Peyer's patch (tissue), 4 donors: ENCODE measurements around the gene BTBD17. TPM values are rescaled to one million over a fixed set of nuclear protein-coding genes. Genes with fewer than 3 reads are reported as not detected.

Experiments
- DNase-seq, 3 donors: peaks; one replicate each; pipeline ENCODE4 v3.0.0-alpha.2; 2017 to 2019
- H3K27ac ChIP-seq, 4 donors: fragments of 200-600 bp; sonication (generic); one replicate each; pipeline ENCODE4 v1.5.1; 2016 to 2019
- H3K27me3 ChIP-seq, 2 donors: fragments of 200-600 bp; sonication (generic); one replicate each; pipeline ENCODE4 v1.5.1; 2019
- H3K36me3 ChIP-seq, 3 donors: fragments of 200-600 bp; sonication (generic); one replicate each; pipeline ENCODE4 v1.5.1; 2016 to 2019
- H3K4me1 ChIP-seq, 4 donors: fragments of 200-600 bp; sonication (generic); one replicate each; pipeline ENCODE4 v1.5.1; 2016 to 2019
- H3K4me3 ChIP-seq, 4 donors: fragments of 200-600 bp; sonication (generic); 1 replicate in 3 of 4; 2 replicates in 1 of 4; pipeline ENCODE4 v1.5.1; 2016 to 2019; ENCODE audit warnings: mild to moderate bottlenecking in 1 of 4
- H3K9me3 ChIP-seq, 4 donors: fragments of 200-600 bp; sonication (generic); one replicate each; pipeline ENCODE4 v1.5.1; 2016 to 2019; ENCODE audit warnings: mild to moderate bottlenecking in 1 of 4
- CTCF ChIP-seq, 6 experiments: fragments of 450-650 bp in 4 of 6; fragments of 200-600 bp in 2 of 6; sonication (generic) in 1 of 6; IDR thresholded peaks; one replicate each; pipeline ENCODE4 v1.5.1; 2017 to 2019; ENCODE audit warnings: antibody characterized with exemption in 6 of 6, mild to moderate bottlenecking in 3 of 6, moderate library complexity in 1 of 6
- POLR2A ChIP-seq, 2 donors: fragments of 450-650 bp; IDR thresholded peaks; one replicate each; pipeline ENCODE4 v1.5.1; 2017; ENCODE audit warnings: antibody characterized with exemption in 2 of 2, mild to moderate bottlenecking in 2 of 2, moderate library complexity in 2 of 2
- total RNA-seq, 4 donors: library from RNA; depleted of rRNA; stranded (reverse); fragments of >200 nt; gene quantifications; one replicate each; pipeline ENCODE4 v1.1.0, GENCODE V29; 2016

The BTBD17 gene
- total RNA-seq, 4 donors from 2014 or later = not detected

DNA sequence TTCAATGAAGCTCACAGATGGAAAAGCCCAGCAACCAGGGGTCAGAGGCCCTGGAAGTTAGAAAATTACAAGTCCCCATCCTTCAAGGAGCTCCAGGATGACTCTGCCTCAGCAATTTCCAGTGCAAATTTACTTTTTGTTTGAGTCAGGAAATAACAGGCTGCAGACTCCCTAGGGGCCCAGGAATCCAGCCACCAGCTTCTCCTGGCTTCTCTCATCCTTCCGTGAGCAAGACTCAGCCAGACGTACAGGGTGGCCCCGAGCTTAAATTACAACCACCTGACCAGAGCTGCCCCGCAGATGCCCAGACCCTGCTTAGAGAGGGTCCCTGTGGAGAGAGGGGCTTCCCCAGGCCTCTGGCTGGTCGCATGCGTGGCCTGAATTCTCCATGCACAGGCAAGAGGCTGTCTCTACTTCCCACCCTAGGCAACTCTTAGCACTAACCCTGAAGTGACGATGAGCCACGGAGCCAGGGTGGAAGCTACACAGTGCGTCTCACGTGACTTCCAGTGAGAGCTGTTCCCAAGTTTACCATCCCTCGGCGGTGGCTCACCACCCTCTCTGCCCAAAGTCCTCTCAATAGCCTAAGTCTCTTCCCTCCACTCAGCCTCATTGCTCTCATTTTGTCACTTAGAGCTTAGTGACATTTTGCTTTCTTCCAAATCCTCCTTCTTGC, 32.7 kb upstream of the BTBD17 start:
- Histone ChIP-seq H3K9me3 (no peaks in the 10 kb centered on the region), H3K27ac (peak overlapping the region in 2 of 4 donors; percentile 0 to 32), H3K36me3 (no peaks in the 10 kb centered on the region), H3K27me3 (no peaks in the 10 kb centered on the region), H3K4me3 (no peak overlapping the region), H3K4me1 (no peaks in the 10 kb centered on the region)
- no peak for TF ChIP-seq CTCF (IDR thresholded peaks at IDR 0.05)
- TF ChIP-seq POLR2A (IDR thresholded peaks at IDR 0.05) = no peak
- DNase-seq = no peak

DNA sequence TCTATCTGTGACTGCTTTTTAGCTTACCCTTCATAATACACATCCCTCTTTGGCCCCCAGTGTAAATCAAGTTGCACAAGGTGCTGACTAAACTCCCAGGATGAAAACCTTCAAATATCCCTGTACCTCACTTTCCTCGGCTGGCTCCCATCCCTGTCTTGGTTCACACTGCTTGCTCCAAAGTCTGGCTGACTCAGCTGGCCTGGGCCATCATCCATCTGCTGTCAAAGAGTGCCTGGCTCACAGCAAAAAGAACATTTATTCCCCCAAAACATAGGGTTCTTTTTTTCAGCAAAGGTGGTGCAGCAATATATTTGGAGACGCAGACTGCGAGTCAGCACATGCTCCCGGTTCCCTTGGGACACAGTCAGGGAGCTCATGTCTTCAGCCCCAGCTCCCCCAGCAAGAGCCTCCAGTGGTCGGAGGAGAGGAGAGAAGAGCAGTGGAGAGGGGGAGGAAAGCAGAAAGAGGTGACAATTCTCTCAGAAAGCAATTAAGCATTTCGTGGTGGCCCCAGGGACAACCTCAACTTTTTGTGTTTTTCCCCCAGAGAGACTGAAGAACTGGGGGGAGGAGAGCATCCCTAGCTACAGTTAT, 31.8 kb upstream of the BTBD17 start:
- no peak for DNase-seq
- Histone ChIP-seq H3K27ac (no peak overlapping the region), H3K9me3 (no peaks in the 10 kb centered on the region), H3K36me3 (no peaks in the 10 kb centered on the region), H3K4me3 (no peak overlapping the region), H3K27me3 (no peaks in the 10 kb centered on the region), H3K4me1 (no peaks in the 10 kb centered on the region)
- TF ChIP-seq POLR2A (IDR thresholded peaks at IDR 0.05) (no peak), CTCF (IDR thresholded peaks at IDR 0.05) (no peak)

DNA sequence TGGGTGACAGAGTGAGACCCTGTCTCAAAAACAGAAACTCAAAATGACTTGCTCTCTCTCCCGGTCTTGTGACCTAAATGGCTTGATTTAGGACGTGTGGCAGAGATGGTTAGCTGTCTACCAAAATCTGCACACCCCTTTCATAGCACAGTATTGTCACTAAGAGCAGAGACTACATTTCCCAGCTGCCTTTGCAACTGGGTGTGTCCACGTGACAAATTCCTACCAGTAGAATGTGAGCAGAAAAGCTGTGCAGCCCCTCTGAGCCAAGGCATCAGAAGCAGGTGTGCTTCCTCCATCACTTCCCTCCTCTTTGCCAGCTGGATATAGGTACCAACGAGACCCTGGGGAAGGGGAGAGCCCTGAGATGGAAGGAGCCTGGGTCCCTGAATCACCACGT, 31.2 kb upstream of the BTBD17 start:
- H3K4me3 ChIP-seq = no peak overlapping the region
- no peaks in the 10 kb centered on the region for H3K4me1 ChIP-seq
- no peak for TF ChIP-seq CTCF (IDR thresholded peaks at IDR 0.05)
- TF ChIP-seq POLR2A (IDR thresholded peaks at IDR 0.05) = no peak
- H3K27me3 ChIP-seq = no peaks in the 10 kb centered on the region
- no peak overlapping the region for H3K27ac ChIP-seq
- no peaks in the 10 kb centered on the region for H3K36me3 ChIP-seq
- DNase-seq = no peak
- no peaks in the 10 kb centered on the region for H3K9me3 ChIP-seq

DNA sequence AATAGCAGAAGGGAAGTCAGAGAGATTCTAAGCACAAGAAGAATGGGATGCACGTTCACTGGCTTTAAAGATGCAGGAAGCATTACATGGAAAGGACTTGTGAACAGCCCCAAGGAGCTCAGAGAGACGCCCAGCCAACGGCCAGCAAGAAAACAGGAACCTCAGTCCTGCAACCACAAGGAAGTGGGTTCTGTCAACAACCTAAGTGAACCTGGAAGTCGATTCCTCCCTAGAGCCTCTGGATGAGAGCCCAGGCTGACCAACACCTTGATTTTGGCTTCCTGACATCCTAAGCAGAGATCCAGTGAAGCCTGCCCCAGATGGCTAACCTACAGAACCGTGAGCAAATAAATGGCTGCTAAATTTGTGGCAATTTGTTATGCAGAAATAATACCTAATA, 30.1 kb upstream of the BTBD17 start:
- DNase-seq = no peak
- Histone ChIP-seq H3K36me3 (no peaks in the 10 kb centered on the region), H3K4me3 (no peak overlapping the region), H3K27me3 (no peaks in the 10 kb centered on the region), H3K4me1 (peaks cover 0 to 5% (median 2%) of the 10 kb centered on the region in 4 donors), H3K9me3 (no peaks in the 10 kb centered on the region), H3K27ac (no peak overlapping the region)
- TF ChIP-seq POLR2A (IDR thresholded peaks at IDR 0.05) (no peak), CTCF (IDR thresholded peaks at IDR 0.05) (no peak)

- DNase-seq = no peak
- no peaks in the 10 kb centered on the region for H3K36me3 ChIP-seq
- H3K4me3 ChIP-seq = no peak overlapping the region
- H3K4me1 ChIP-seq = peaks cover 0 to 10% (median 2%) of the 10 kb centered on the region in 4 donors
- H3K27me3 ChIP-seq = no peaks in the 10 kb centered on the region
- TF ChIP-seq CTCF (IDR thresholded peaks at IDR 0.05) = no peak
- no peak for TF ChIP-seq POLR2A (IDR thresholded peaks at IDR 0.05)
- H3K27ac ChIP-seq = no peak overlapping the region
- H3K9me3 ChIP-seq = no peaks in the 10 kb centered on the region
Measured at GRCh38 chr17:74390680-74391653, 29.3 kb upstream of the BTBD17 start.
